ENCODE measurements around the gene PARP16.

GRCh38 chr15:65311760-65312159, 25.1 kb upstream of the PARP16 start:
- TF ChIP-seq YY1 (IDR thresholded peaks at IDR 0.05; ENCODE audit: extremely low read depth, insufficient replicate concordance, low read depth, low read length) (no peak), EZH2phosphoT487 (IDR thresholded peaks at IDR 0.05; ENCODE audit: borderline replicate concordance) (no peak), SP1 (IDR thresholded peaks at IDR 0.05; ENCODE audit: low read depth) (no peak), POLR2A (IDR thresholded peaks at IDR 0.05; ENCODE audit: borderline replicate concordance, extremely low read depth, insufficient read depth, insufficient read length) (no peak), FOSL1 (IDR thresholded peaks at IDR 0.05; ENCODE audit: low read depth) (no peak), ZNF274 (IDR thresholded peaks at IDR 0.05; ENCODE audit: low read depth, low read length) (no peak), SIN3A (IDR thresholded peaks at IDR 0.05; ENCODE audit: low read depth) (no peak), REST (IDR thresholded peaks at IDR 0.05; ENCODE audit: low read depth) (no peak), RAD21 (IDR thresholded peaks at IDR 0.05; ENCODE audit: low read depth) (no peak), SRF (IDR thresholded peaks at IDR 0.05; ENCODE audit: low read depth) (no peak)
- TF ChIP-seq, protein P1, sequence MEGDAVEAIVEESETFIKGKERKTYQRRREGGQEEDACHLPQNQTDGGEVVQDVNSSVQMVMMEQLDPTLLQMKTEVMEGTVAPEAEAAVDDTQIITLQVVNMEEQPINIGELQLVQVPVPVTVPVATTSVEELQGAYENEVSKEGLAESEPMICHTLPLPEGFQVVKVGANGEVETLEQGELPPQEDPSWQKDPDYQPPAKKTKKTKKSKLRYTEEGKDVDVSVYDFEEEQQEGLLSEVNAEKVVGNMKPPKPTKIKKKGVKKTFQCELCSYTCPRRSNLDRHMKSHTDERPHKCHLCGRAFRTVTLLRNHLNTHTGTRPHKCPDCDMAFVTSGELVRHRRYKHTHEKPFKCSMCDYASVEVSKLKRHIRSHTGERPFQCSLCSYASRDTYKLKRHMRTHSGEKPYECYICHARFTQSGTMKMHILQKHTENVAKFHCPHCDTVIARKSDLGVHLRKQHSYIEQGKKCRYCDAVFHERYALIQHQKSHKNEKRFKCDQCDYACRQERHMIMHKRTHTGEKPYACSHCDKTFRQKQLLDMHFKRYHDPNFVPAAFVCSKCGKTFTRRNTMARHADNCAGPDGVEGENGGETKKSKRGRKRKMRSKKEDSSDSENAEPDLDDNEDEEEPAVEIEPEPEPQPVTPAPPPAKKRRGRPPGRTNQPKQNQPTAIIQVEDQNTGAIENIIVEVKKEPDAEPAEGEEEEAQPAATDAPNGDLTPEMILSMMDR (IDR thresholded peaks at IDR 0.05 in 2 of 3, conservative IDR thresholded peaks at IDR 0.05 in 1 of 3; ENCODE audit: borderline replicate concordance in 1 of 3, insufficient read depth in 1 of 3, low read depth in 2 of 3, low read length in 2 of 3) = no peak
- TF ChIP-seq, protein P2, sequence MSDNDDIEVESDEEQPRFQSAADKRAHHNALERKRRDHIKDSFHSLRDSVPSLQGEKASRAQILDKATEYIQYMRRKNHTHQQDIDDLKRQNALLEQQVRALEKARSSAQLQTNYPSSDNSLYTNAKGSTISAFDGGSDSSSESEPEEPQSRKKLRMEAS (IDR thresholded peaks at IDR 0.05) = no peak
- TF ChIP-seq, protein P3, sequence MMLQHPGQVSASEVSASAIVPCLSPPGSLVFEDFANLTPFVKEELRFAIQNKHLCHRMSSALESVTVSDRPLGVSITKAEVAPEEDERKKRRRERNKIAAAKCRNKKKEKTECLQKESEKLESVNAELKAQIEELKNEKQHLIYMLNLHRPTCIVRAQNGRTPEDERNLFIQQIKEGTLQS (IDR thresholded peaks at IDR 0.05) = no peak

All from HCT116 (cell line).